SK-N-MC (cell line): Measurements from ENCODE around the gene SLAIN2.

ENCODE experiments used
- EZH2 ChIP-seq: fragments of 200-600 bp; sonication (generic); IDR thresholded peaks from one replicate; pipeline ENCODE4 v1.6.1; 2017; ENCODE audit warnings: antibody characterized with exemption
- FOXP2 ChIP-seq: optimal IDR thresholded peaks from 2 replicates; pipeline ENCODE3; 2011; ENCODE audit warnings: mild to moderate bottlenecking, moderate library complexity; ENCODE audit not compliant: insufficient read depth; ENCODE audit errors: extremely low read length, control extremely low read depth
- POLR2AphosphoS5 ChIP-seq: IDR thresholded peaks from 2 replicates; pipeline ENCODE4 v1.6.1; 2012; ENCODE audit warnings: mild to moderate bottlenecking, low read depth, low read length, borderline replicate concordance

- TF ChIP-seq EZH2 (no peak), POLR2AphosphoS5 (no peak), FOXP2 (no peak)
Observed at GRCh38 chr4:48307528-48307927, 33.8 kb upstream of the SLAIN2 start.
